Fibroblast of lung (primary cell): ENCODE measurements around the gene BUD23. TPM values are rescaled to one million over a fixed set of nuclear protein-coding genes. Genes with fewer than 3 reads are reported as not detected.
A peak's percentile ranks its signal among the peaks of the same experiment; 100 is the strongest.

Experiments
- DNase-seq, 2 donors: peaks; one replicate each; pipeline versions ENCODE4 v3.0.0 to v3.0.0-alpha.2; 2010; ENCODE audit warnings: low read depth in 2 of 2
- H2AFZ ChIP-seq: 2 replicates; pipeline ENCODE4 v1.5.1; 2012; ENCODE audit warnings: low read length, control low read depth, inconsistent platforms
- H3K27ac ChIP-seq: 2 replicates; pipeline ENCODE4 v1.5.1; 2011; ENCODE audit warnings: low read length, control low read depth; ENCODE audit not compliant: insufficient read depth
- H3K27me3 ChIP-seq: 2 replicates; pipeline ENCODE4 v1.5.1; 2011; ENCODE audit warnings: mild to moderate bottlenecking, low read length; ENCODE audit not compliant: control insufficient read depth, insufficient read depth
- H3K36me3 ChIP-seq: 2 replicates; pipeline ENCODE4 v1.5.1; 2011; ENCODE audit warnings: low read length; ENCODE audit not compliant: control insufficient read depth, insufficient read depth
- H3K4me1 ChIP-seq: 2 replicates; pipeline ENCODE4 v1.5.1; 2011; ENCODE audit warnings: low read length; ENCODE audit not compliant: control insufficient read depth, insufficient read depth; ENCODE audit errors: extremely low read depth
- H3K4me2 ChIP-seq: 2 replicates; pipeline ENCODE4 v1.5.1; 2011; ENCODE audit warnings: low read length, control low read depth; ENCODE audit not compliant: insufficient read depth; ENCODE audit errors: extremely low read depth
- H3K4me3 ChIP-seq, 4 experiments: fragments of 200-600 bp in 1 of 4; sonication (generic) in 1 of 4; replicated peaks in 1 of 4; 2 replicates each; pipeline ENCODE4 v1.5.1; 2011 to 2016; ENCODE audit warnings: low read length in 4 of 4, low read depth in 3 of 4, mild to moderate bottlenecking in 3 of 4, control low read depth in 2 of 4, inconsistent platforms in 1 of 4, mixed read lengths in 1 of 4; ENCODE audit not compliant: insufficient read depth in 1 of 4; ENCODE audit errors: control extremely low read depth in 1 of 4
- H3K79me2 ChIP-seq: 2 replicates; pipeline ENCODE4 v1.5.1; 2012; ENCODE audit warnings: mild to moderate bottlenecking, low read length, inconsistent platforms; ENCODE audit not compliant: control insufficient read depth, insufficient read depth
- H3K9ac ChIP-seq: 2 replicates; pipeline ENCODE4 v1.5.1; 2011; ENCODE audit warnings: mild to moderate bottlenecking, low read length, control low read depth; ENCODE audit not compliant: insufficient read depth
- H3K9me3 ChIP-seq: 2 replicates; pipeline ENCODE4 v1.5.1; 2012; ENCODE audit warnings: low read depth, low read length; ENCODE audit not compliant: control insufficient read depth, insufficient read depth
- H4K20me1 ChIP-seq: 2 replicates; pipeline ENCODE4 v1.5.1; 2011; ENCODE audit warnings: low read length; ENCODE audit not compliant: control insufficient read depth, insufficient read depth; ENCODE audit errors: extremely low read depth
- EZH2 ChIP-seq: IDR thresholded peaks from 2 replicates; pipeline ENCODE4 v1.5.1; 2012; ENCODE audit warnings: low read length, control low read depth, mild to moderate bottlenecking; ENCODE audit errors: missing control alignments
- polyA plus RNA-seq, 2 donors: library from polyadenylated mRNA; depleted of rRNA in 1 of 2; stranded (reverse) in 1 of 2; unstranded in 1 of 2; fragments of >200 nt; gene quantifications; 2 replicates each; pipeline ENCODE4 v1.2.1, GENCODE V29; 2011 to 2012; ENCODE audit warnings: missing spikeins in 1 of 2
- total RNA-seq: library from RNA; depleted of rRNA; stranded (reverse); fragments of >200 nt; gene quantifications from 2 replicates; pipeline ENCODE4 v1.2.1, GENCODE V29; 2014
- TF ChIP-seq, protein P1 (sequence below), 2 donors: IDR thresholded peaks in 1 of 2; conservative IDR thresholded peaks in 1 of 2; 1 replicate in 1 of 2; 2 replicates in 1 of 2; pipeline ENCODE4 v1.5.1; 2011 to 2012; ENCODE audit warnings: low read length in 2 of 2, control low read depth in 1 of 2, inconsistent platforms in 1 of 2, low read depth in 1 of 2, mild to moderate bottlenecking in 1 of 2

Gene BUD23
- total and polyA plus RNA-seq, 2 donors (not counting 1 experiment from before 2014, with no cell fraction given) = 31.9 to 60.1 TPM

- TF ChIP-seq, protein P1, sequence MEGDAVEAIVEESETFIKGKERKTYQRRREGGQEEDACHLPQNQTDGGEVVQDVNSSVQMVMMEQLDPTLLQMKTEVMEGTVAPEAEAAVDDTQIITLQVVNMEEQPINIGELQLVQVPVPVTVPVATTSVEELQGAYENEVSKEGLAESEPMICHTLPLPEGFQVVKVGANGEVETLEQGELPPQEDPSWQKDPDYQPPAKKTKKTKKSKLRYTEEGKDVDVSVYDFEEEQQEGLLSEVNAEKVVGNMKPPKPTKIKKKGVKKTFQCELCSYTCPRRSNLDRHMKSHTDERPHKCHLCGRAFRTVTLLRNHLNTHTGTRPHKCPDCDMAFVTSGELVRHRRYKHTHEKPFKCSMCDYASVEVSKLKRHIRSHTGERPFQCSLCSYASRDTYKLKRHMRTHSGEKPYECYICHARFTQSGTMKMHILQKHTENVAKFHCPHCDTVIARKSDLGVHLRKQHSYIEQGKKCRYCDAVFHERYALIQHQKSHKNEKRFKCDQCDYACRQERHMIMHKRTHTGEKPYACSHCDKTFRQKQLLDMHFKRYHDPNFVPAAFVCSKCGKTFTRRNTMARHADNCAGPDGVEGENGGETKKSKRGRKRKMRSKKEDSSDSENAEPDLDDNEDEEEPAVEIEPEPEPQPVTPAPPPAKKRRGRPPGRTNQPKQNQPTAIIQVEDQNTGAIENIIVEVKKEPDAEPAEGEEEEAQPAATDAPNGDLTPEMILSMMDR (conservative IDR thresholded peaks at IDR 0.05 in 1 of 2, IDR thresholded peaks at IDR 0.05 in 1 of 2; ENCODE audit: low read depth in 1 of 2, low read length in 2 of 2) = no peak
- TF ChIP-seq EZH2 = no peak
- Histone ChIP-seq H3K79me2 (no peaks in the 10 kb centered on the region), H3K9me3 (no peaks in the 10 kb centered on the region), H3K4me2 (no peak overlapping the region), H3K27ac (no peak overlapping the region), H3K4me1 (no peaks in the 10 kb centered on the region), H4K20me1 (no peaks in the 10 kb centered on the region), H3K36me3 (peaks cover 33% of the 10 kb centered on the region), H3K27me3 (no peaks in the 10 kb centered on the region), H3K9ac (no peak overlapping the region), H3K4me3 (no peak overlapping the region), H2AFZ (no peak overlapping the region)
- no peak for DNase-seq
These were observed 16.6 kb downstream of the BUD23 start for GRCh38 chr7:73700069-73700423.

DNA sequence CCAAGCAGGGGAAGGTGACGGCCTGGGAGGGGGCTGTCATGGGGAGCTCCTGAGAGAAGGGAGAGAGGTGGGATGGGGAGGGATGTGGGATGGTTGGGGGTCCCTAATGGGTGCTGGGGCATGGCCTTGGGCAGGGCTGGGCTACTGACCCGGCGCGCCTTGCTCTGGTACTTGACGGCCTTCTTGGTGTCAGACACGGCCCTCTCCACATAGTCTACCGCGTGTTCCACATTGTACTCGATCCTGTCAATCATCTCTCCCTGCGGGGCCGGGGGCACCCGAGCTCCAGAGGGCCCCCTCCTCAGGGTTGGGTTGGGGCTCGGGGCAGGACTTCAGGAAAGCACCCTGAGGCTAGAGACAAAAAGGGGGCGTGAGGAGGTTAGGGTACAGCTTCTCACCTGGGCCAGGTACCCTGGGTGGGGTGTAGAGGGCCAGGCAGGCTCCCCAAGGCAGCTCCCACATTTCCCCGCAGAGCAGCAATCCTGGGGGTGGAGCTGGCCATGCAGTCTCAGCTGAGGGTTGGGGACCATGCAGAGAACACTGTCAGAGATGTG, 17.3 kb downstream of the BUD23 start:
- H3K4me2 ChIP-seq = no peak overlapping the region
- no peaks in the 10 kb centered on the region for H3K9me3 ChIP-seq
- DNase-seq = no peak
- H3K36me3 ChIP-seq = peaks cover 36% of the 10 kb centered on the region
- H3K4me1 ChIP-seq = no peaks in the 10 kb centered on the region
- H3K79me2 ChIP-seq = no peaks in the 10 kb centered on the region
- no peak overlapping the region for H3K9ac ChIP-seq
- H2AFZ ChIP-seq = no peak overlapping the region
- no peaks in the 10 kb centered on the region for H3K27me3 ChIP-seq
- no peak for TF ChIP-seq EZH2
- TF ChIP-seq, protein P1 (conservative IDR thresholded peaks at IDR 0.05 in 1 of 2, IDR thresholded peaks at IDR 0.05 in 1 of 2; ENCODE audit: low read depth in 1 of 2, low read length in 2 of 2) = no peak
- no peaks in the 10 kb centered on the region for H4K20me1 ChIP-seq
- no peak overlapping the region for H3K4me3 ChIP-seq
- no peak overlapping the region for H3K27ac ChIP-seq

GRCh38 chr7:73701357-73701995, 18.1 kb downstream of the BUD23 start:
- TF ChIP-seq, protein P1 (conservative IDR thresholded peaks at IDR 0.05 in 1 of 2, IDR thresholded peaks at IDR 0.05 in 1 of 2; ENCODE audit: low read depth in 1 of 2, low read length in 2 of 2) = peak; percentile 57 to 64
- TF ChIP-seq EZH2 = no peak
- peak; percentile 56 to 68 for DNase-seq
- Histone ChIP-seq H3K4me3 (no peak overlapping the region), H3K36me3 (peaks cover 37% of the 10 kb centered on the region), H3K27me3 (no peaks in the 10 kb centered on the region), H3K9me3 (no peaks in the 10 kb centered on the region), H4K20me1 (no peaks in the 10 kb centered on the region), H3K9ac (no peak overlapping the region), H2AFZ (no peak overlapping the region), H3K79me2 (no peaks in the 10 kb centered on the region), H3K4me2 (no peak overlapping the region), H3K27ac (no peak overlapping the region), H3K4me1 (no peaks in the 10 kb centered on the region)
